Loucy (cell line): ENCODE results near the gene SPAG17.

Source experiments
- CTCF ChIP-seq: fragments of 200-600 bp; sonication (generic); conservative IDR thresholded peaks from 2 replicates; pipeline ENCODE4 v1.5.1; 2014; ENCODE audit warnings: mild to moderate bottlenecking, antibody characterized with exemption, low read length
- EZH2phosphoT487 ChIP-seq: fragments of 200-600 bp; IDR thresholded peaks from 2 replicates; pipeline ENCODE4 v1.6.1; 2018; ENCODE audit warnings: antibody characterized with exemption, mild to moderate bottlenecking, moderate library complexity, borderline replicate concordance

DNA sequence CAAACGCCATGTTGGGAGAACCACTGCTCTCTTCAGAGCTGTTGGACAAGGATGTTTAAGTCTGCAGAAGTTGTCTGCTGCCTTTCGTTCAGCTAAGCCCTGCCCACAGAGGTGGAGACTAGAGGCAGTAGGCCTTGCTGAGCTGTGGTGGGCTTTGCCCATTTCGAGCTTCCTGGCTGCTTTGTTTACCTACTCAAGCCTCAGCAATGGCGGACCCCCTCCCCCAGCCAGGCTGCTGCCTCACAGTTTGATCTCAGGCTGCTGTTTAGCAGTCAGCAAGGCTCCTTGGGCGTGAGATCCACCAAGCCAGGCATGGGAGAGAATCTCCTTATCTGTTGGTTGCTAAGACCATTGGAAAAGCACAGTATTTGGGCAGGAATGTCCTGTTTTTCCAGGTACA is 180.7 kb downstream of the SPAG17 start:
- TF ChIP-seq CTCF, result no peak
- no peak for TF ChIP-seq EZH2phosphoT487
